WTC11 (cell line): ENCODE results near the gene TSPAN5. TPM values are rescaled to one million over a fixed set of nuclear protein-coding genes. Genes with fewer than 3 reads are reported as not detected.
A peak's percentile ranks its signal among the peaks of the same experiment; 100 is the strongest.

ENCODE experiments used
- ATAC-seq: fragments of 200-7000 bp; cut with Tn5 transposase; 2 replicates; pipeline ENCODE4 v1.10.0; 2021; ENCODE audit warnings: mild to moderate bottlenecking, moderate library complexity
- CTCF ChIA-PET: fragments of 300-600 bp; sonication (Branson Sonifier 250); formaldehyde crosslinking; loops from one replicate; lab custom pipeline; 2021; ENCODE audit warnings: antibody characterized with exemption; lab: Charles Lee
- POLR2A ChIA-PET: fragments of 350-600 bp; sonication (Branson Sonifier 250); formaldehyde crosslinking; loops from one replicate; lab custom pipeline; 2021; ENCODE audit warnings: antibody characterized with exemption; lab: Charles Lee
- DNase-seq: peaks from one replicate; pipeline ENCODE4 v3.0.0; 2021; ENCODE audit warnings: low spot score
- H3K27ac Mint-ChIP-seq: 2 replicates; pipeline ENCODE4 v1.8.0; 2021; ENCODE audit warnings: mixed read lengths
- H3K27me3 Mint-ChIP-seq: 2 replicates; pipeline ENCODE4 v1.8.0; 2021; ENCODE audit warnings: low read depth, mild to moderate bottlenecking, moderate library complexity, mixed read lengths
- H3K36me3 Mint-ChIP-seq: 2 replicates; pipeline ENCODE4 v1.8.0; 2021; ENCODE audit warnings: mixed read lengths
- H3K4me1 Mint-ChIP-seq: 2 replicates; pipeline ENCODE4 v1.8.0; 2022; ENCODE audit warnings: mixed read lengths
- H3K4me3 Mint-ChIP-seq: 2 replicates; pipeline ENCODE4 v1.8.0; 2021; ENCODE audit warnings: mild to moderate bottlenecking, moderate library complexity, mixed read lengths
- H3K9me3 Mint-ChIP-seq: 2 replicates; pipeline ENCODE4 v1.8.0; 2021; ENCODE audit warnings: mixed read lengths
- CREM ChIP-seq: sonication (generic); formaldehyde crosslinking; IDR thresholded peaks from 2 replicates; pipeline ENCODE4 v1.8.1; 2022; ENCODE audit warnings: mild to moderate bottlenecking, missing genetic modification reagents, moderate library complexity
- E2F5 ChIP-seq: sonication (generic); formaldehyde crosslinking; IDR thresholded peaks from 2 replicates; pipeline ENCODE4 v1.8.1; 2022; ENCODE audit warnings: mild to moderate bottlenecking, moderate library complexity, missing genetic modification reagents
- EMX1 ChIP-seq: fragments of 250-450 bp; sonication (Bioruptor Pico); IDR thresholded peaks from 2 replicates; pipeline ENCODE4 v1.8.0; 2021; ENCODE audit warnings: mild to moderate bottlenecking
- ESRRA ChIP-seq: sonication (generic); formaldehyde crosslinking; IDR thresholded peaks from 2 replicates; pipeline ENCODE4 v1.8.1; 2022; ENCODE audit warnings: mild to moderate bottlenecking, missing genetic modification reagents, borderline replicate concordance
- FOXK1 ChIP-seq: sonication (generic); formaldehyde crosslinking; IDR thresholded peaks from 2 replicates; pipeline ENCODE4 v1.8.0; 2022; ENCODE audit warnings: mild to moderate bottlenecking, moderate library complexity, missing genetic modification reagents
- RORB ChIP-seq: fragments of 250-450 bp; sonication (Bioruptor Pico); IDR thresholded peaks from 2 replicates; pipeline ENCODE4 v1.9.0; 2021; ENCODE audit warnings: mild to moderate bottlenecking
- ZBTB21 ChIP-seq: sonication (generic); formaldehyde crosslinking; IDR thresholded peaks from 2 replicates; pipeline ENCODE4 v1.8.1; 2023; ENCODE audit warnings: mild to moderate bottlenecking, missing genetic modification reagents, borderline replicate concordance
- ZNF219 ChIP-seq: sonication (generic); formaldehyde crosslinking; IDR thresholded peaks from 2 replicates; pipeline ENCODE4 v1.8.0; 2023; ENCODE audit warnings: missing genetic modification reagents, mild to moderate bottlenecking, borderline replicate concordance
- ZNF416 ChIP-seq: fragments of 250-450 bp; sonication (Bioruptor Pico); IDR thresholded peaks from 2 replicates; pipeline ENCODE4 v1.9.0; 2021; ENCODE audit warnings: mild to moderate bottlenecking, inconsistent platforms
- total RNA-seq: library from RNA; stranded (reverse); gene quantifications from 3 replicates; pipeline ENCODE4 v1.2.3, GENCODE V29; 2021
- TF ChIP-seq, protein P1 (sequence below): sonication (generic); formaldehyde crosslinking; IDR thresholded peaks from 2 replicates; pipeline ENCODE4 v1.8.1; 2023; ENCODE audit warnings: mild to moderate bottlenecking, missing genetic modification reagents
- TF ChIP-seq, protein P2 (sequence below): sonication (generic); formaldehyde crosslinking; IDR thresholded peaks from 2 replicates; pipeline ENCODE4 v1.8.1; 2022; ENCODE audit warnings: low read depth, mild to moderate bottlenecking, moderate library complexity, missing genetic modification reagents, borderline replicate concordance
- TF ChIP-seq, protein P3 (sequence below): sonication (generic); formaldehyde crosslinking; IDR thresholded peaks from 2 replicates; pipeline ENCODE4 v1.8.1; 2023; ENCODE audit warnings: mild to moderate bottlenecking, missing genetic modification reagents, moderate library complexity
- TF ChIP-seq, protein P4 (sequence below): fragments of 250-450 bp; sonication (Bioruptor Pico); IDR thresholded peaks from 2 replicates; pipeline ENCODE4 v1.8.0; 2021; ENCODE audit warnings: mild to moderate bottlenecking
- TF ChIP-seq, protein P5 (sequence below): fragments of 250-450 bp; sonication (Bioruptor Pico); IDR thresholded peaks from 2 replicates; pipeline ENCODE4 v2.1.2; 2022; ENCODE audit warnings: mild to moderate bottlenecking, moderate library complexity
- TF ChIP-seq, protein P6 (sequence below): fragments of 250-450 bp; sonication (Bioruptor Pico); IDR thresholded peaks from 2 replicates; pipeline ENCODE4 v1.9.0; 2021; ENCODE audit warnings: mild to moderate bottlenecking
- TF ChIP-seq, protein P7 (sequence below): sonication (generic); formaldehyde crosslinking; IDR thresholded peaks from 2 replicates; pipeline ENCODE4 v1.8.0; 2023; ENCODE audit warnings: missing genetic modification reagents, mild to moderate bottlenecking, borderline replicate concordance

The TSPAN5 gene
- total RNA-seq, 1 experiment from 2014 or later = 22.7 TPM

- DNase-seq = no peak
- Mint-ChIP-seq H3K9me3 (peaks cover 66% of the 10 kb centered on the region), H3K27me3 (peaks cover 3% of the 10 kb centered on the region; the same call in 1 of the 2 replicates), H3K27ac (no peak overlapping the region), H3K4me1 (peaks cover 4% of the 10 kb centered on the region; the same call in 1 of the 2 replicates), H3K36me3 (peaks cover 29% of the 10 kb centered on the region), H3K4me3 (no peak overlapping the region)
- no peak for ATAC-seq
- TF ChIP-seq CREM (no peak), FOXK1 (CRISPR knock-in tag) (no peak)
- TF ChIP-seq, protein P1, sequence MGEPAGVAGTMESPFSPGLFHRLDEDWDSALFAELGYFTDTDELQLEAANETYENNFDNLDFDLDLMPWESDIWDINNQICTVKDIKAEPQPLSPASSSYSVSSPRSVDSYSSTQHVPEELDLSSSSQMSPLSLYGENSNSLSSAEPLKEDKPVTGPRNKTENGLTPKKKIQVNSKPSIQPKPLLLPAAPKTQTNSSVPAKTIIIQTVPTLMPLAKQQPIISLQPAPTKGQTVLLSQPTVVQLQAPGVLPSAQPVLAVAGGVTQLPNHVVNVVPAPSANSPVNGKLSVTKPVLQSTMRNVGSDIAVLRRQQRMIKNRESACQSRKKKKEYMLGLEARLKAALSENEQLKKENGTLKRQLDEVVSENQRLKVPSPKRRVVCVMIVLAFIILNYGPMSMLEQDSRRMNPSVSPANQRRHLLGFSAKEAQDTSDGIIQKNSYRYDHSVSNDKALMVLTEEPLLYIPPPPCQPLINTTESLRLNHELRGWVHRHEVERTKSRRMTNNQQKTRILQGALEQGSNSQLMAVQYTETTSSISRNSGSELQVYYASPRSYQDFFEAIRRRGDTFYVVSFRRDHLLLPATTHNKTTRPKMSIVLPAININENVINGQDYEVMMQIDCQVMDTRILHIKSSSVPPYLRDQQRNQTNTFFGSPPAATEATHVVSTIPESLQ (CRISPR knock-in tag) = no peak
- TF ChIP-seq, protein P2, sequence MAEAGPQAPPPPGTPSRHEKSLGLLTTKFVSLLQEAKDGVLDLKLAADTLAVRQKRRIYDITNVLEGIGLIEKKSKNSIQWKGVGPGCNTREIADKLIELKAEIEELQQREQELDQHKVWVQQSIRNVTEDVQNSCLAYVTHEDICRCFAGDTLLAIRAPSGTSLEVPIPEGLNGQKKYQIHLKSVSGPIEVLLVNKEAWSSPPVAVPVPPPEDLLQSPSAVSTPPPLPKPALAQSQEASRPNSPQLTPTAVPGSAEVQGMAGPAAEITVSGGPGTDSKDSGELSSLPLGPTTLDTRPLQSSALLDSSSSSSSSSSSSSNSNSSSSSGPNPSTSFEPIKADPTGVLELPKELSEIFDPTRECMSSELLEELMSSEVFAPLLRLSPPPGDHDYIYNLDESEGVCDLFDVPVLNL (CRISPR knock-in tag) = no peak
- ChIA-PET CTCF (no interaction called here), POLR2A (no interaction called here)
Measured at GRCh38 chr4:98700656-98701055, 42.2 kb upstream of the TSPAN5 start.

DNA sequence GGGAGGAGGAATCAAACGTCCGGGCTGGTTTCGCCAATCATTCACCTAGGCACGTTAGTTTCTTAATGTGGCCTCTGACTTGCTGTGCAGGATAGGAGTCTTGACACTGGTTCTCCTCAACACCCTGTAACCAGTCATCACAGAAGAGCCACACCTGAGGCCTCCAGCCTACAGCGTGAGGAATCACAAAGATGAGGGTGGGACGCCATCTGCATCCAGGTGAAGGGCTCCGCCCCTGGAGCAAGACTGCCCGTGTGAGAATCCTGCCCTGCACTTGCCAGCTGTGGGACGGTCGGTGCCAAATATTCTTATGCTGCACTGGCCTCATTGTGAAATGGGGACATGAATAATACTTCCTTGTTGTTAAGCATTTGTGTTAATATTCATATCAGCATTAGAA is 35.7 kb upstream of the TSPAN5 start:
- Mint-ChIP-seq H3K36me3 (peaks cover 9% of the 10 kb centered on the region), H3K9me3 (peaks cover 35% of the 10 kb centered on the region), H3K27me3 (no peaks in the 10 kb centered on the region), H3K4me1 (peaks cover 4% of the 10 kb centered on the region; the same call in 1 of the 2 replicates), H3K27ac (no peak overlapping the region), H3K4me3 (no peak overlapping the region)
- TF ChIP-seq E2F5 = no peak
- TF ChIP-seq, protein P3, sequence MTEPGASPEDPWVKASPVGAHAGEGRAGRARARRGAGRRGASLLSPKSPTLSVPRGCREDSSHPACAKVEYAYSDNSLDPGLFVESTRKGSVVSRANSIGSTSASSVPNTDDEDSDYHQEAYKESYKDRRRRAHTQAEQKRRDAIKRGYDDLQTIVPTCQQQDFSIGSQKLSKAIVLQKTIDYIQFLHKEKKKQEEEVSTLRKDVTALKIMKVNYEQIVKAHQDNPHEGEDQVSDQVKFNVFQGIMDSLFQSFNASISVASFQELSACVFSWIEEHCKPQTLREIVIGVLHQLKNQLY (CRISPR knock-in tag) = no peak
- no peak for TF ChIP-seq ESRRA (CRISPR knock-in tag)
- TF ChIP-seq ZBTB21 (CRISPR knock-in tag) = no peak
- TF ChIP-seq, protein P1 (CRISPR knock-in tag) = no peak
- TF ChIP-seq, protein P4, sequence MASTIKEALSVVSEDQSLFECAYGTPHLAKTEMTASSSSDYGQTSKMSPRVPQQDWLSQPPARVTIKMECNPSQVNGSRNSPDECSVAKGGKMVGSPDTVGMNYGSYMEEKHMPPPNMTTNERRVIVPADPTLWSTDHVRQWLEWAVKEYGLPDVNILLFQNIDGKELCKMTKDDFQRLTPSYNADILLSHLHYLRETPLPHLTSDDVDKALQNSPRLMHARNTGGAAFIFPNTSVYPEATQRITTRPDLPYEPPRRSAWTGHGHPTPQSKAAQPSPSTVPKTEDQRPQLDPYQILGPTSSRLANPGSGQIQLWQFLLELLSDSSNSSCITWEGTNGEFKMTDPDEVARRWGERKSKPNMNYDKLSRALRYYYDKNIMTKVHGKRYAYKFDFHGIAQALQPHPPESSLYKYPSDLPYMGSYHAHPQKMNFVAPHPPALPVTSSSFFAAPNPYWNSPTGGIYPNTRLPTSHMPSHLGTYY (CRISPR knock-in tag) = no peak
- TF ChIP-seq, protein P5, sequence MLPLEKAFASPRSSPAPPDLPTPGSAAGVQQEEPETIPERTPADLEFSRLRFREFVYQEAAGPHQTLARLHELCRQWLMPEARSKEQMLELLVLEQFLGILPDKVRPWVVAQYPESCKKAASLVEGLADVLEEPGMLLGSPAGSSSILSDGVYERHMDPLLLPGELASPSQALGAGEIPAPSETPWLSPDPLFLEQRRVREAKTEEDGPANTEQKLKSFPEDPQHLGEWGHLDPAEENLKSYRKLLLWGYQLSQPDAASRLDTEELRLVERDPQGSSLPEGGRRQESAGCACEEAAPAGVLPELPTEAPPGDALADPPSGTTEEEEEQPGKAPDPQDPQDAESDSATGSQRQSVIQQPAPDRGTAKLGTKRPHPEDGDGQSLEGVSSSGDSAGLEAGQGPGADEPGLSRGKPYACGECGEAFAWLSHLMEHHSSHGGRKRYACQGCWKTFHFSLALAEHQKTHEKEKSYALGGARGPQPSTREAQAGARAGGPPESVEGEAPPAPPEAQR (CRISPR knock-in tag) = no peak
- TF ChIP-seq, protein P6, sequence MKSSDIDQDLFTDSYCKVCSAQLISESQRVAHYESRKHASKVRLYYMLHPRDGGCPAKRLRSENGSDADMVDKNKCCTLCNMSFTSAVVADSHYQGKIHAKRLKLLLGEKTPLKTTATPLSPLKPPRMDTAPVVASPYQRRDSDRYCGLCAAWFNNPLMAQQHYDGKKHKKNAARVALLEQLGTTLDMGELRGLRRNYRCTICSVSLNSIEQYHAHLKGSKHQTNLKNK (CRISPR knock-in tag) = no peak
- TF ChIP-seq, protein P7, sequence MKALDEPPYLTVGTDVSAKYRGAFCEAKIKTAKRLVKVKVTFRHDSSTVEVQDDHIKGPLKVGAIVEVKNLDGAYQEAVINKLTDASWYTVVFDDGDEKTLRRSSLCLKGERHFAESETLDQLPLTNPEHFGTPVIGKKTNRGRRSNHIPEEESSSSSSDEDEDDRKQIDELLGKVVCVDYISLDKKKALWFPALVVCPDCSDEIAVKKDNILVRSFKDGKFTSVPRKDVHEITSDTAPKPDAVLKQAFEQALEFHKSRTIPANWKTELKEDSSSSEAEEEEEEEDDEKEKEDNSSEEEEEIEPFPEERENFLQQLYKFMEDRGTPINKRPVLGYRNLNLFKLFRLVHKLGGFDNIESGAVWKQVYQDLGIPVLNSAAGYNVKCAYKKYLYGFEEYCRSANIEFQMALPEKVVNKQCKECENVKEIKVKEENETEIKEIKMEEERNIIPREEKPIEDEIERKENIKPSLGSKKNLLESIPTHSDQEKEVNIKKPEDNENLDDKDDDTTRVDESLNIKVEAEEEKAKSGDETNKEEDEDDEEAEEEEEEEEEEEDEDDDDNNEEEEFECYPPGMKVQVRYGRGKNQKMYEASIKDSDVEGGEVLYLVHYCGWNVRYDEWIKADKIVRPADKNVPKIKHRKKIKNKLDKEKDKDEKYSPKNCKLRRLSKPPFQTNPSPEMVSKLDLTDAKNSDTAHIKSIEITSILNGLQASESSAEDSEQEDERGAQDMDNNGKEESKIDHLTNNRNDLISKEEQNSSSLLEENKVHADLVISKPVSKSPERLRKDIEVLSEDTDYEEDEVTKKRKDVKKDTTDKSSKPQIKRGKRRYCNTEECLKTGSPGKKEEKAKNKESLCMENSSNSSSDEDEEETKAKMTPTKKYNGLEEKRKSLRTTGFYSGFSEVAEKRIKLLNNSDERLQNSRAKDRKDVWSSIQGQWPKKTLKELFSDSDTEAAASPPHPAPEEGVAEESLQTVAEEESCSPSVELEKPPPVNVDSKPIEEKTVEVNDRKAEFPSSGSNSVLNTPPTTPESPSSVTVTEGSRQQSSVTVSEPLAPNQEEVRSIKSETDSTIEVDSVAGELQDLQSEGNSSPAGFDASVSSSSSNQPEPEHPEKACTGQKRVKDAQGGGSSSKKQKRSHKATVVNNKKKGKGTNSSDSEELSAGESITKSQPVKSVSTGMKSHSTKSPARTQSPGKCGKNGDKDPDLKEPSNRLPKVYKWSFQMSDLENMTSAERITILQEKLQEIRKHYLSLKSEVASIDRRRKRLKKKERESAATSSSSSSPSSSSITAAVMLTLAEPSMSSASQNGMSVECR (CRISPR knock-in tag) = no peak
- TF ChIP-seq FOXK1 (CRISPR knock-in tag) = no peak
- TF ChIP-seq ZNF219 = no peak
- TF ChIP-seq EMX1 = no peak
- no peak for TF ChIP-seq ZNF416 (CRISPR knock-in tag)
- TF ChIP-seq RORB = no peak
- ATAC-seq (peak; percentile 51), DNase-seq (no peak)
- ChIA-PET CTCF (no interaction called here), POLR2A (no interaction called here)
